ENCODE measurements around the gene PIK3C2G.

GRCh38 chr12:18580706-18581105 lies 319.4 kb downstream of the PIK3C2G start:
- TF ChIP-seq POLR2A (IDR thresholded peaks at IDR 0.05; ENCODE audit: low read depth, low read length) (no peak), POLR2AphosphoS5 (IDR thresholded peaks at IDR 0.05; ENCODE audit: low read depth, low read length) (no peak), TAF1 (IDR thresholded peaks at IDR 0.05; ENCODE audit: low read depth, low read length) (no peak)

Data from GM12891 (cell line).